HepG2 (cell line): ENCODE data around the gene COL27A1. TPM values are rescaled to one million over a fixed set of nuclear protein-coding genes. Genes with fewer than 3 reads are reported as not detected.
"Not testable (repeated sequence)": the region's sequence is repeated elsewhere in the genome, so short reads cannot be mapped to it uniquely, and the experiment has no call there.

ENCODE experiments used
- ATAC-seq: fragments of 200-7000 bp; cut with Tn5 transposase; 3 replicates; pipeline ENCODE4 v1.9.1; 2020; ENCODE audit warnings: mild to moderate bottlenecking, moderate library complexity
- BruUV-seq: library from RNA; stranded (reverse); fragments of 400-500 nt; replicated peaks from 2 replicates; lab custom pipeline; 2021; lab: Mats Ljungman, UMichigan
- CTCF ChIA-PET: fragments of 300-600 bp; formaldehyde crosslinking; extraction: SDS; loops from one replicate; lab custom pipeline; 2021; ENCODE audit warnings: low total read pairs, inconsistent platforms, low intra/inter-chr PET ratio; lab: Yijun Ruan, JAX
- POLR2A ChIA-PET: fragments of 350-600 bp; sonication (Branson Sonifier 250); formaldehyde crosslinking; loops from one replicate; lab custom pipeline; 2020; ENCODE audit warnings: antibody characterized with exemption, inconsistent platforms; lab: Yijun Ruan, JAX
- DNase-seq: peaks from one replicate; pipeline ENCODE4 v3.0.0-alpha.2; 2015; ENCODE audit warnings: low spot score
- FAIRE-seq: peaks from 3 replicates; lab custom pipeline; 2011; peaks lifted over from hg19 to GRCh38; lab: Jason Lieb, UNC
- H2AFZ ChIP-seq: one replicate; pipeline ENCODE4 v1.6.1; 2011; ENCODE audit warnings: low read length, inconsistent platforms
- H3K27ac ChIP-seq: fragments of 300-600 bp; 3 replicates; pipeline ENCODE4 v1.8.0; 2011; ENCODE audit warnings: mixed run types, mild to moderate bottlenecking, mixed read lengths, low read length, inconsistent platforms; ENCODE audit not compliant: insufficient read depth; ENCODE audit errors: extremely low read length
- H3K27me3 ChIP-seq, 2 experiments: fragments of 200-600 bp in 1 of 2; 2 replicates in 1 of 2; 3 replicates in 1 of 2; pipeline versions ENCODE4 v1.6.0 to v1.8.0; 2011; ENCODE audit warnings: low read length in 2 of 2, mild to moderate bottlenecking in 2 of 2, moderate library complexity in 2 of 2, inconsistent platforms in 1 of 2; ENCODE audit not compliant: insufficient read depth in 2 of 2, control insufficient read depth in 1 of 2
- H3K36me3 ChIP-seq, 2 experiments: fragments of 200-600 bp in 1 of 2; replicated peaks in 1 of 2; 2 replicates in 1 of 2; 3 replicates in 1 of 2; pipeline versions ENCODE4 v1.5.1 to v1.8.0; 2011; ENCODE audit warnings: low read length in 2 of 2, inconsistent platforms in 1 of 2; ENCODE audit not compliant: insufficient read depth in 2 of 2, control insufficient read depth in 1 of 2
- H3K4me1 ChIP-seq: 2 replicates; pipeline ENCODE4 v1.5.1; 2012; ENCODE audit warnings: low read length, inconsistent platforms; ENCODE audit not compliant: insufficient read depth
- H3K4me2 ChIP-seq: 2 replicates; pipeline ENCODE4 v1.6.0; 2011; ENCODE audit warnings: low read depth, low read length, inconsistent platforms
- H3K4me3 ChIP-seq, 3 experiments: fragments of 200-600 bp in 1 of 3; sonication (generic), shearing (Covaris generic) in 1 of 3; replicated peaks in 1 of 3; 2 replicates each; pipeline ENCODE4 v1.5.1; 2011 to 2016; ENCODE audit warnings: low read length in 3 of 3, inconsistent platforms in 2 of 3, low read depth in 2 of 3, mild to moderate bottlenecking in 2 of 3, control low read depth in 1 of 3, mixed read lengths in 1 of 3; ENCODE audit not compliant: insufficient read depth in 1 of 3
- H3K79me2 ChIP-seq: one replicate; pipeline ENCODE4 v1.6.1; 2011; ENCODE audit warnings: low read length, inconsistent platforms; ENCODE audit not compliant: insufficient read depth
- H3K9ac ChIP-seq: 2 replicates; pipeline ENCODE4 v1.6.0; 2011; ENCODE audit warnings: mild to moderate bottlenecking, low read depth, low read length, inconsistent platforms; ENCODE audit not compliant: insufficient read depth
- H3K9me3 ChIP-seq: 2 replicates; pipeline ENCODE4 v1.5.1; 2012; ENCODE audit warnings: mild to moderate bottlenecking, low read length
- H4K20me1 ChIP-seq: 2 replicates; pipeline ENCODE4 v1.6.0; 2011; ENCODE audit warnings: inconsistent platforms, mild to moderate bottlenecking, low read length, moderate library complexity; ENCODE audit not compliant: insufficient read depth
- IRF2 ChIP-seq: IDR thresholded peaks from 2 replicates; pipeline ENCODE4 v1.6.1; 2018; ENCODE audit warnings: missing genetic modification reagents, missing compliant biosample characterization
- ISL2 ChIP-seq: sonication (generic); formaldehyde crosslinking; IDR thresholded peaks from 2 replicates; pipeline ENCODE4 v1.5.0; 2020; ENCODE audit warnings: missing genetic modification reagents
- PHF21A ChIP-seq: sonication (generic); formaldehyde crosslinking; IDR thresholded peaks from 2 replicates; pipeline ENCODE4 v1.5.0; 2020; ENCODE audit warnings: mild to moderate bottlenecking, missing genetic modification reagents
- REPIN1 ChIP-seq: sonication (generic); formaldehyde crosslinking; IDR thresholded peaks from 2 replicates; pipeline ENCODE4 v1.8.0; 2022; ENCODE audit warnings: missing genetic modification reagents, low read depth, mild to moderate bottlenecking, borderline replicate concordance
- SOX6 ChIP-seq, 2 experiments: fragments of 450-650 bp in 1 of 2; sonication (generic) in 1 of 2; formaldehyde crosslinking in 1 of 2; IDR thresholded peaks; 2 replicates each; pipeline versions ENCODE4 v1.4.0 to v1.6.1; 2017 to 2020; ENCODE audit warnings: antibody characterized with exemption in 1 of 2, mild to moderate bottlenecking in 1 of 2, missing genetic modification reagents in 1 of 2
- TAF1 ChIP-seq: sonication (generic); formaldehyde crosslinking; IDR thresholded peaks from 2 replicates; pipeline ENCODE4 v1.4.0; 2020; ENCODE audit warnings: missing genetic modification reagents
- YEATS2 ChIP-seq: sonication (generic); formaldehyde crosslinking; IDR thresholded peaks from 2 replicates; pipeline ENCODE4 v1.4.0; 2020; ENCODE audit warnings: missing genetic modification reagents, borderline replicate concordance
- ZBTB38 ChIP-seq: sonication (generic); formaldehyde crosslinking; IDR thresholded peaks from 2 replicates; pipeline ENCODE4 v1.5.1; 2020; ENCODE audit warnings: mild to moderate bottlenecking, missing genetic modification reagents
- ZBTB7A ChIP-seq: sonication (generic); formaldehyde crosslinking; IDR thresholded peaks from 2 replicates; pipeline ENCODE4 v1.8.0; 2022; ENCODE audit warnings: mild to moderate bottlenecking, missing genetic modification reagents
- ZFY ChIP-seq: sonication (generic); formaldehyde crosslinking; IDR thresholded peaks from 2 replicates; pipeline ENCODE4 v1.4.0; 2020; ENCODE audit warnings: missing genetic modification reagents
- ZNF264 ChIP-seq: sonication (generic); formaldehyde crosslinking; IDR thresholded peaks from 2 replicates; pipeline ENCODE4 v1.4.0; 2020; ENCODE audit warnings: missing genetic modification reagents
- WGBS: methylation state at CpG from one replicate; pipeline ENCODE4 v1.1.6; 2017; ENCODE audit warnings: low lambda C conversion rate; 5-methylcytosine and 5-hydroxymethylcytosine counted together
- in situ Hi-C: cut with HindIII; loops from 2 replicates; pipeline ENCODE4 v1.10.0; 2017; ENCODE audit warnings: low pct_unique_long_range_greater_than_20kb; ENCODE audit not compliant: extremely low pct_ligation_motif_present
- intact Hi-C: fragments of 100-400 bp; cut with micrococcal nuclease; formaldehyde crosslinking; loops from one replicate; pipeline ENCODE4 v1.10.0; 2022; ENCODE audit not compliant: unreplicated experiment
- polyA plus RNA-seq, 8 experiments: library from polyadenylated mRNA; depleted of rRNA in 3 of 8; stranded (reverse) in 7 of 8; unstranded in 1 of 8; fragments of >200 nt; fragmentation: Illumina TruSeq in 4 of 8; extraction: Trizol in 4 of 8; gene quantifications; 2 replicates each; pipeline versions ENCODE4 v1.2.1 to v1.2.3, GENCODE V29; 2011 to 2016; ENCODE audit warnings: low read depth in 4 of 8, missing spikeins in 1 of 8, mixed read lengths in 1 of 8; ENCODE audit not compliant: insufficient read depth in 1 of 8
- total RNA-seq, 5 experiments: library from RNA; depleted of rRNA; stranded (reverse); fragments of >200 nt; fragmentation: Illumina TruSeq; extraction: Trizol; gene quantifications; 2 replicates each; pipeline ENCODE4 v1.2.3, GENCODE V29; 2016; ENCODE audit warnings: low read depth in 1 of 5
- TF ChIP-seq, protein P1 (sequence below): sonication (generic); formaldehyde crosslinking; IDR thresholded peaks from 2 replicates; pipeline ENCODE4 v1.5.0; 2020; ENCODE audit warnings: missing genetic modification reagents
- TF ChIP-seq, protein P2 (sequence below): IDR thresholded peaks from 2 replicates; pipeline ENCODE4 v1.6.1; 2016; ENCODE audit warnings: missing genetic modification reagents, missing compliant biosample characterization
- TF ChIP-seq, protein P3 (sequence below): fragments of 450-650 bp; IDR thresholded peaks from 2 replicates; pipeline ENCODE4 v1.6.1; 2016
- TF ChIP-seq, protein P4 (sequence below): sonication (generic); formaldehyde crosslinking; IDR thresholded peaks from 2 replicates; pipeline ENCODE4 v1.5.1; 2020; ENCODE audit warnings: mild to moderate bottlenecking, missing genetic modification reagents, moderate library complexity

COL27A1 gene
- total and polyA plus RNA-seq, 2 of the 13 experiments (the other 11 are each of a cell fraction or from before 2014, with no cell fraction given): 71.3 to 89.1 TPM

DNA sequence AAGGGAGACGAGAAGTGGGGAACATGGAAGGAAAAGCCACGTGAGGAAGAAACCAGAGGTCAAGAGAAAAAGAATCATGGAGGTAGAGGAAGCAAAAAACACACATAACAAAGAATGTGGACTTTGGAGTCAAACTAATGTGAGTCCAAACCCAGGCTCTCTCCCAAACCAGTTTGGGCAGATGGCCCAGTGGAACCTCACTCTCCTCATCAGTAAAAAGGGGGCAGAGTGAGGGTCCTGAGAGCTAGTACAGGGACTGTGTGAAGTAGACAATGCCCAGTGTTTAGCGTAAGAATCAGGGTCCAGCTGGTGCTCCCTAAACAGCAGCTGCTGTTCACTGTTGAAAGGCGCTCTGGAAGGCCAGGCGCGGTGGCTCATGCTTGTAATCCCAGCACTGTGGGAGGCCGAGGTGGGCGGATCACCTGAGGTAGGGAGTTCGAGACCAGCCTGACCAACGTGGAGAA lies 173.1 kb downstream of the COL27A1 start:
- Histone ChIP-seq H3K79me2 (peaks cover 23% of the 10 kb centered on the region), H3K4me3 (peak overlapping the region in 1 of 3 experiments; percentile 52; a peak in 1 of 6 replicates), H3K4me1 (peaks cover 62% of the 10 kb centered on the region), H3K9ac (peak overlapping the region; percentile 67), H3K4me2 (peak overlapping the region; percentile 76), H3K27ac (peak overlapping the region; percentile 96)
- DNase-seq (peak; percentile 76), FAIRE-seq (peak; percentile 74), ATAC-seq (peak; percentile 11)
- H3K27me3 ChIP-seq; H3K9me3 ChIP-seq; H2AFZ ChIP-seq; H4K20me1 ChIP-seq; CTCF ChIA-PET; intact Hi-C loops; in situ Hi-C loops; H3K36me3 ChIP-seq; TF ChIP-seq SOX6 (IDR thresholded peaks at IDR 0.05): not testable (repeated sequence)
- WGBS: 25% methylated on average over 5 of the region's 10 CpGs
- POLR2A ChIA-PET: interaction anchor here (0.8 to 1.7 kb wide), 5 partner anchors 13 to 246 kb away, joined by 3 to 8 read pairs (median 5); partner anchors contain the start of gene KIF12
- TSS peak; percentile 78 for BruUV-seq
- TF ChIP-seq REPIN1 (CRISPR knock-in tag): 0 out of 2 replicates have a peak, but pooled peaks have one; percentile 7
- TF ChIP-seq, protein P1, sequence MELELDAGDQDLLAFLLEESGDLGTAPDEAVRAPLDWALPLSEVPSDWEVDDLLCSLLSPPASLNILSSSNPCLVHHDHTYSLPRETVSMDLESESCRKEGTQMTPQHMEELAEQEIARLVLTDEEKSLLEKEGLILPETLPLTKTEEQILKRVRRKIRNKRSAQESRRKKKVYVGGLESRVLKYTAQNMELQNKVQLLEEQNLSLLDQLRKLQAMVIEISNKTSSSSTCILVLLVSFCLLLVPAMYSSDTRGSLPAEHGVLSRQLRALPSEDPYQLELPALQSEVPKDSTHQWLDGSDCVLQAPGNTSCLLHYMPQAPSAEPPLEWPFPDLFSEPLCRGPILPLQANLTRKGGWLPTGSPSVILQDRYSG (CRISPR knock-in tag): 0 out of 2 replicates have a peak, but pooled peaks have one; percentile 39
- TF ChIP-seq, protein P2, sequence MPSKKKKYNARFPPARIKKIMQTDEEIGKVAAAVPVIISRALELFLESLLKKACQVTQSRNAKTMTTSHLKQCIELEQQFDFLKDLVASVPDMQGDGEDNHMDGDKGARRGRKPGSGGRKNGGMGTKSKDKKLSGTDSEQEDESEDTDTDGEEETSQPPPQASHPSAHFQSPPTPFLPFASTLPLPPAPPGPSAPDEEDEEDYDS (CRISPR knock-in tag): 0 out of 2 replicates have a peak, but pooled peaks have one; percentile 44
- TF ChIP-seq YEATS2: 0 out of 2 replicates have a peak, but pooled peaks have one; percentile 21
- peak; percentile 51; the same call in 1 of the 2 replicates for TF ChIP-seq IRF2 (CRISPR knock-in tag)
- TF ChIP-seq ZFY (CRISPR knock-in tag): peak; percentile 37
- TF ChIP-seq ZBTB7A (CRISPR knock-in tag): 0 out of 2 replicates have a peak, but pooled peaks have one; percentile 19
- TF ChIP-seq PHF21A (CRISPR knock-in tag): 0 out of 2 replicates have a peak, but pooled peaks have one; percentile 43
- TF ChIP-seq SOX6 (CRISPR knock-in tag; IDR thresholded peaks at IDR 0.05): peak; percentile 27; the same call in 1 of the 2 replicates
- TF ChIP-seq ZBTB38 (CRISPR knock-in tag): peak; percentile 98
- TF ChIP-seq ZNF264: 0 out of 2 replicates have a peak, but pooled peaks have one; percentile 34
- TF ChIP-seq, protein P3, sequence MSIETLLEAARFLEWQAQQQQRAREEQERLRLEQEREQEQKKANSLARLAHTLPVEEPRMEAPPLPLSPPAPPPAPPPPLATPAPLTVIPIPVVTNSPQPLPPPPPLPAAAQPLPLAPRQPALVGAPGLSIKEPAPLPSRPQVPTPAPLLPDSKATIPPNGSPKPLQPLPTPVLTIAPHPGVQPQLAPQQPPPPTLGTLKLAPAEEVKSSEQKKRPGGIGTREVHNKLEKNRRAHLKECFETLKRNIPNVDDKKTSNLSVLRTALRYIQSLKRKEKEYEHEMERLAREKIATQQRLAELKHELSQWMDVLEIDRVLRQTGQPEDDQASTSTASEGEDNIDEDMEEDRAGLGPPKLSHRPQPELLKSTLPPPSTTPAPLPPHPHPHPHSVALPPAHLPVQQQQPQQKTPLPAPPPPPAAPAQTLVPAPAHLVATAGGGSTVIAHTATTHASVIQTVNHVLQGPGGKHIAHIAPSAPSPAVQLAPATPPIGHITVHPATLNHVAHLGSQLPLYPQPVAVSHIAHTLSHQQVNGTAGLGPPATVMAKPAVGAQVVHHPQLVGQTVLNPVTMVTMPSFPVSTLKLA: peak; percentile 13; the same call in 1 of the 2 replicates
- TF ChIP-seq TAF1 (CRISPR knock-in tag): 0 out of 2 replicates have a peak, but pooled peaks have one; percentile 22
- TF ChIP-seq ISL2 (CRISPR knock-in tag): 0 out of 2 replicates have a peak, but pooled peaks have one; percentile 45
- TF ChIP-seq, protein P4, sequence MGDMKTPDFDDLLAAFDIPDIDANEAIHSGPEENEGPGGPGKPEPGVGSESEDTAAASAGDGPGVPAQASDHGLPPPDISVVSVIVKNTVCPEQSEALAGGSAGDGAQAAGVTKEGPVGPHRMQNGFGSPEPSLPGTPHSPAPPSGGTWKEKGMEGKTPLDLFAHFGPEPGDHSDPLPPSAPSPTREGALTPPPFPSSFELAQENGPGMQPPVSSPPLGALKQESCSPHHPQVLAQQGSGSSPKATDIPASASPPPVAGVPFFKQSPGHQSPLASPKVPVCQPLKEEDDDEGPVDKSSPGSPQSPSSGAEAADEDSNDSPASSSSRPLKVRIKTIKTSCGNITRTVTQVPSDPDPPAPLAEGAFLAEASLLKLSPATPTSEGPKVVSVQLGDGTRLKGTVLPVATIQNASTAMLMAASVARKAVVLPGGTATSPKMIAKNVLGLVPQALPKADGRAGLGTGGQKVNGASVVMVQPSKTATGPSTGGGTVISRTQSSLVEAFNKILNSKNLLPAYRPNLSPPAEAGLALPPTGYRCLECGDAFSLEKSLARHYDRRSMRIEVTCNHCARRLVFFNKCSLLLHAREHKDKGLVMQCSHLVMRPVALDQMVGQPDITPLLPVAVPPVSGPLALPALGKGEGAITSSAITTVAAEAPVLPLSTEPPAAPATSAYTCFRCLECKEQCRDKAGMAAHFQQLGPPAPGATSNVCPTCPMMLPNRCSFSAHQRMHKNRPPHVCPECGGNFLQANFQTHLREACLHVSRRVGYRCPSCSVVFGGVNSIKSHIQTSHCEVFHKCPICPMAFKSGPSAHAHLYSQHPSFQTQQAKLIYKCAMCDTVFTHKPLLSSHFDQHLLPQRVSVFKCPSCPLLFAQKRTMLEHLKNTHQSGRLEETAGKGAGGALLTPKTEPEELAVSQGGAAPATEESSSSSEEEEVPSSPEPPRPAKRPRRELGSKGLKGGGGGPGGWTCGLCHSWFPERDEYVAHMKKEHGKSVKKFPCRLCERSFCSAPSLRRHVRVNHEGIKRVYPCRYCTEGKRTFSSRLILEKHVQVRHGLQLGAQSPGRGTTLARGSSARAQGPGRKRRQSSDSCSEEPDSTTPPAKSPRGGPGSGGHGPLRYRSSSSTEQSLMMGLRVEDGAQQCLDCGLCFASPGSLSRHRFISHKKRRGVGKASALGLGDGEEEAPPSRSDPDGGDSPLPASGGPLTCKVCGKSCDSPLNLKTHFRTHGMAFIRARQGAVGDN: peak; percentile 58
